K562 (cell line): Measurements from ENCODE around the gene GIPC3. TPM values are rescaled to one million over a fixed set of nuclear protein-coding genes. Genes with fewer than 3 reads are reported as not detected.

Experiments
- BMI1 ChIP-seq: fragments of 150-350 bp; IDR thresholded peaks from 2 replicates; pipeline ENCODE4 v1.6.1; 2014; ENCODE audit warnings: low read length
- CREB1 ChIP-seq, 2 experiments: sonication (generic) in 1 of 2; formaldehyde crosslinking in 1 of 2; IDR thresholded peaks; 2 replicates each; pipeline versions ENCODE4 v1.6.1 to v1.8.0; 2012 to 2022; ENCODE audit warnings: inconsistent platforms in 1 of 2, mild to moderate bottlenecking in 1 of 2, missing genetic modification reagents in 1 of 2, moderate library complexity in 1 of 2
- DNMT1 ChIP-seq: fragments of 450-650 bp; IDR thresholded peaks from 2 replicates; pipeline ENCODE4 v1.6.1; 2016; ENCODE audit warnings: antibody characterized with exemption, mild to moderate bottlenecking
- GTF2B ChIP-seq: IDR thresholded peaks from 2 replicates; pipeline ENCODE4 v1.6.1; 2011; ENCODE audit not compliant: insufficient read length; ENCODE audit errors: extremely low read depth
- HDAC6 ChIP-seq: IDR thresholded peaks from 2 replicates; pipeline ENCODE4 v1.6.1; 2012; ENCODE audit warnings: low read depth, mild to moderate bottlenecking, control low read depth, inconsistent platforms, low read length, moderate library complexity
- KAT2B ChIP-seq: IDR thresholded peaks from one replicate; pipeline ENCODE4 v1.6.1; 2012; ENCODE audit warnings: low read depth, mild to moderate bottlenecking, control low read depth, inconsistent platforms, low read length, moderate library complexity
- L3MBTL2 ChIP-seq: fragments of 450-650 bp; IDR thresholded peaks from 2 replicates; pipeline ENCODE4 v1.6.1; 2016; ENCODE audit warnings: mild to moderate bottlenecking, moderate library complexity
- MTF1 ChIP-seq: fragments of 250-450 bp; sonication (Bioruptor Pico); IDR thresholded peaks from 2 replicates; pipeline ENCODE4 v1.9.0; 2021; ENCODE audit warnings: moderate library complexity, mild to moderate bottlenecking, inconsistent platforms, borderline replicate concordance
- POLR2AphosphoS5 ChIP-seq: IDR thresholded peaks from 2 replicates; pipeline ENCODE4 v1.6.1; 2011; ENCODE audit warnings: mild to moderate bottlenecking, low read depth, low read length, moderate library complexity; ENCODE audit not compliant: control insufficient read depth, insufficient read depth
- POLR3G ChIP-seq: IDR thresholded peaks from 2 replicates; pipeline ENCODE4 v1.6.1; 2011; ENCODE audit not compliant: insufficient read length, insufficient replicate concordance; ENCODE audit errors: extremely low read depth
- SMARCA4 ChIP-seq: fragments of 450-650 bp; IDR thresholded peaks from 2 replicates; pipeline ENCODE4 v1.6.1; 2016
- SOX6 ChIP-seq: fragments of 450-650 bp; IDR thresholded peaks from 2 replicates; pipeline ENCODE4 v1.6.1; 2014; ENCODE audit warnings: mild to moderate bottlenecking
- STAT5A ChIP-seq: IDR thresholded peaks from 2 replicates; pipeline ENCODE4 v1.6.1; 2012; ENCODE audit warnings: low read length, inconsistent platforms, borderline replicate concordance
- THRB ChIP-seq: fragments of 450-650 bp; formaldehyde crosslinking; conservative IDR thresholded peaks from 2 replicates; pipeline ENCODE4 v1.4.0; 2022; ENCODE audit warnings: mild to moderate bottlenecking, missing genetic modification characterization
- TSC22D4 ChIP-seq: fragments of 450-650 bp; IDR thresholded peaks from 2 replicates; pipeline ENCODE4 v1.6.1; 2016; ENCODE audit warnings: missing genetic modification characterization, missing biosample characterization, control low read depth
- ZNF239 ChIP-seq: fragments of 250-450 bp; sonication (Bioruptor Pico); IDR thresholded peaks from 2 replicates; pipeline ENCODE4 v1.4.0; 2020; ENCODE audit warnings: mild to moderate bottlenecking
- ZNF3 ChIP-seq: fragments of 250-450 bp; sonication (Bioruptor Pico); IDR thresholded peaks from 2 replicates; pipeline ENCODE4 v1.5.0; 2021; ENCODE audit warnings: mild to moderate bottlenecking, moderate library complexity
- ZNF347 ChIP-seq: fragments of 450-650 bp; formaldehyde crosslinking; IDR thresholded peaks from 2 replicates; pipeline ENCODE4 v1.4.0; 2020; ENCODE audit warnings: low read depth, mild to moderate bottlenecking, moderate library complexity
- ZNF407 ChIP-seq: fragments of 450-650 bp; IDR thresholded peaks from 2 replicates; pipeline ENCODE4 v1.6.1; 2016; ENCODE audit warnings: low read depth
- ZNF408 ChIP-seq: fragments of 250-450 bp; sonication (Bioruptor Pico); IDR thresholded peaks from 2 replicates; pipeline ENCODE4 v1.4.0; 2020; ENCODE audit warnings: low read depth, mild to moderate bottlenecking, moderate library complexity
- polyA plus RNA-seq, 8 experiments: library from polyadenylated mRNA; depleted of rRNA in 4 of 8; stranded (reverse) in 5 of 8; unstranded in 3 of 8; fragments of >200 nt; fragmentation: Nextera tagmentation in 2 of 8; fragmentation: Illumina TruSeq in 1 of 8; extraction: Ambion mirVana in 2 of 8; extraction: Trizol in 1 of 8; gene quantifications; 2 replicates each; pipeline versions ENCODE4 v1.2.1 to v1.2.3, GENCODE V29; 2011 to 2014; ENCODE audit warnings: inconsistent platforms in 1 of 8, missing spikeins in 1 of 8
- total RNA-seq, 7 experiments: library from RNA; depleted of rRNA in 6 of 7; stranded (reverse); fragments of >200 nt in 6 of 7; fragmentation: Illumina TruSeq in 2 of 7; extraction: Trizol in 2 of 7; gene quantifications; 2 replicates each; pipeline versions ENCODE4 v1.2.1 to v1.2.3, GENCODE V29; 2011 to 2021; ENCODE audit warnings: low replicate concordance in 1 of 7

The GIPC3 gene
- total and polyA plus RNA-seq, 9 of the 15 experiments (the other 6 are each of a cell fraction or from before 2014, with no cell fraction given) = 0.03 to 3.6 (median 1.5) TPM; not detected in 1

DNA sequence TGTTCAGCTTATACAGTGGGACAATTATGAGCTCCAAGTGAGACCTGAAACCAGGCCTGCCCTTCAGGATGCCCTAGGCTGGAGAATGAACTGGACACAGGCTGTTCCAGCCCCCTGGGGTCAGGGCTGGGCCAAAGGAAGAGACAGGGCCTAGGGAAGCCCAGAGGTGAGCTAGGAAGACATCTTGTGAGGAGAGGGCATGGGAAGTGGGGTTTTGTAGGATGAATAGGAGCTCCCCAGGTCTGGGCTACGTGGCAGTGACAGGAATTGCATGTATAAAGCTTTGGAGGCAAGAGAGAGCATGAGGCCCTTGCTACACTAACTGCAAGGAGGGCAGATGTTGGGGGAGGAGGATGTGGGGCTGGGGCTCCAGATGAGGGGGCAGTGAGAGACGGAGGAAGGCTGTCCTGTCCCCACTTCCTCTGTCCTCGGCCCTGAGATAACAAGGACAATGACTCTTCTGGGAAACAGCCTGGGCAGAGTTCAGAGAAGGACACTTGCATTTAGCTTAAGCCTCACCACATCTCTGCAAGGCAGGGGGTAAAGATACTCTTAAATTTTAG lies 22.9 kb downstream of the GIPC3 start (continued):
- TF ChIP-seq ZNF407 (no peak), SMARCA4 (no peak; the same call in 1 of the 2 replicates), POLR2AphosphoS5 (no peak), ZNF3 (CRISPR knock-in tag) (no peak), KAT2B (no peak), DNMT1 (no peak), TSC22D4 (no peak), POLR3G (no peak), ZNF408 (CRISPR knock-in tag) (no peak), STAT5A (peak; percentile 35; the same call in 1 of the 2 replicates), ZNF347 (CRISPR knock-in tag) (no peak), HDAC6 (no peak), CREB1 (IDR thresholded peaks at IDR 0.05) (no peak), CREB1 (CRISPR knock-in tag; IDR thresholded peaks at IDR 0.05) (no peak), SOX6 (peak; percentile 86), L3MBTL2 (no peak), ZNF239 (no peak), THRB (CRISPR knock-in tag) (0 out of 2 replicates have a peak, but pooled peaks have one; percentile 47), BMI1 (no peak), MTF1 (CRISPR knock-in tag) (no peak), GTF2B (no peak)
